ENCODE measurements around the gene MYO1E. TPM values are rescaled to one million over a fixed set of nuclear protein-coding genes. Genes with fewer than 3 reads are reported as not detected.

MYO1E gene
- total RNA-seq, 1 experiment from 2014 or later, result 83.6 TPM

DNA sequence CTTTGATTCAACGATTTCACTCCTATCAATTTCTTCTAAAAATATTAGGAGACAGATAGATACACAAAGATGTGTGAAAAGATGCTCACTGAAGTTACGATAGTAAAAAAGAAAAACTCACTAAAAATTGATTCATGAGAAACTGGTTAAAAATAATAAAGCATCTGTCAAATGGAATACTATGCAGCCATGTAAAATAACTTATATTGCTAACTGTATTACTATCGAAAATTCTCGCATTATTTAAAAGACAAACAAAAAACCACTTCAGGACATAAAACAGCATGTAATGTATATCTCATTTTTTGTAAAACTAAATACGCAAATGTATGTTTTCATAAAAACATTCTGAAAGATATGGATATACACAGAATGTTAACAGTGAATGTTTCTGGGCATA lies 199.5 kb downstream of the MYO1E start:
- ChIA-PET CTCF (no interaction called here), POLR2A (no interaction called here)
- Mint-ChIP-seq H3K4me3 (no peak overlapping the region), H3K27me3 (ENCODE audit: low read depth) (no peaks in the 10 kb centered on the region), H3K4me1 (peaks cover 8% of the 10 kb centered on the region), H3K9me3 (peaks cover 3% of the 10 kb centered on the region; the same call in 1 of the 2 replicates), H3K36me3 (peaks cover 30% of the 10 kb centered on the region), H3K27ac (no peak overlapping the region)
- DNase-seq (ENCODE audit: low spot score) (no peak), ATAC-seq (no peak)
- TF ChIP-seq ZNF263 (CRISPR knock-in tag; IDR thresholded peaks at IDR 0.05; ENCODE audit: low read depth), result no peak
- TF ChIP-seq USF2 (CRISPR knock-in tag; IDR thresholded peaks at IDR 0.05), result no peak

GRCh38 chr15:59172289-59172901 lies 200.3 kb downstream of the MYO1E start:
- Mint-ChIP-seq H3K27me3 (ENCODE audit: low read depth) (no peaks in the 10 kb centered on the region), H3K27ac (no peak overlapping the region), H3K4me1 (peaks cover 8% of the 10 kb centered on the region), H3K9me3 (peaks cover 3% of the 10 kb centered on the region; the same call in 1 of the 2 replicates), H3K4me3 (no peak overlapping the region), H3K36me3 (peaks cover 29% of the 10 kb centered on the region)
- ATAC-seq (no peak), DNase-seq (ENCODE audit: low spot score) (no peak)
- ChIA-PET CTCF (no interaction called here), POLR2A (no interaction called here)
- TF ChIP-seq PRRX2 (CRISPR knock-in tag; IDR thresholded peaks at IDR 0.05) (no peak), GABPB1 (CRISPR knock-in tag; IDR thresholded peaks at IDR 0.05) (no peak), ZNF671 (CRISPR knock-in tag; IDR thresholded peaks at IDR 0.05) (no peak), ZNF396 (CRISPR knock-in tag; IDR thresholded peaks at IDR 0.05; ENCODE audit: borderline replicate concordance) (no peak), SMAD3 (CRISPR knock-in tag; IDR thresholded peaks at IDR 0.05; ENCODE audit: borderline replicate concordance) (no peak), ZSCAN18 (CRISPR knock-in tag; IDR thresholded peaks at IDR 0.05) (no peak), ZNF263 (CRISPR knock-in tag; IDR thresholded peaks at IDR 0.05; ENCODE audit: low read depth) (no peak)
- TF ChIP-seq, protein P1, sequence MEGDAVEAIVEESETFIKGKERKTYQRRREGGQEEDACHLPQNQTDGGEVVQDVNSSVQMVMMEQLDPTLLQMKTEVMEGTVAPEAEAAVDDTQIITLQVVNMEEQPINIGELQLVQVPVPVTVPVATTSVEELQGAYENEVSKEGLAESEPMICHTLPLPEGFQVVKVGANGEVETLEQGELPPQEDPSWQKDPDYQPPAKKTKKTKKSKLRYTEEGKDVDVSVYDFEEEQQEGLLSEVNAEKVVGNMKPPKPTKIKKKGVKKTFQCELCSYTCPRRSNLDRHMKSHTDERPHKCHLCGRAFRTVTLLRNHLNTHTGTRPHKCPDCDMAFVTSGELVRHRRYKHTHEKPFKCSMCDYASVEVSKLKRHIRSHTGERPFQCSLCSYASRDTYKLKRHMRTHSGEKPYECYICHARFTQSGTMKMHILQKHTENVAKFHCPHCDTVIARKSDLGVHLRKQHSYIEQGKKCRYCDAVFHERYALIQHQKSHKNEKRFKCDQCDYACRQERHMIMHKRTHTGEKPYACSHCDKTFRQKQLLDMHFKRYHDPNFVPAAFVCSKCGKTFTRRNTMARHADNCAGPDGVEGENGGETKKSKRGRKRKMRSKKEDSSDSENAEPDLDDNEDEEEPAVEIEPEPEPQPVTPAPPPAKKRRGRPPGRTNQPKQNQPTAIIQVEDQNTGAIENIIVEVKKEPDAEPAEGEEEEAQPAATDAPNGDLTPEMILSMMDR (IDR thresholded peaks at IDR 0.05), result 0 out of 2 replicates have a peak, but pooled peaks have one; percentile 31

DNA sequence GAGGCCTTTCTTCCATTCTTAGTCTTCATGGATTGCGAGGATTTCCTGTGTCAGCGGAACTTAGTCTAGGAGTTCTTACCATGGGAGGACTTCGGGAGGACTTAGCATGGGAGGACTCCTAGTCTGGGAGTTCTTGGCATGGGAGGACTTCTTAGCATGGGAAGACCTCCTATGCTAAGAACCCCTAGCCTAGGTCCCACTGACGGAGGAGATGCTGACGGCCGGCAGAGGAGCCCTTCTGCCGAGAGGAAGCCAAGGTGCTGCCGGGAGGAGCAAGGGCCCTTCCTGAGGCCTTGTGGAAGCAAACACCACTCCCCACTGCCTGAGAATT lies 201.6 kb downstream of the MYO1E start:
- ATAC-seq, result no peak
- no peak for DNase-seq (ENCODE audit: low spot score)
- Mint-ChIP-seq H3K4me3 (no peak overlapping the region), H3K27ac (no peak overlapping the region), H3K9me3 (peaks cover 3% of the 10 kb centered on the region; the same call in 1 of the 2 replicates), H3K4me1 (peaks cover 17% of the 10 kb centered on the region), H3K27me3 (ENCODE audit: low read depth) (no peaks in the 10 kb centered on the region), H3K36me3 (peaks cover 28% of the 10 kb centered on the region)
- CTCF ChIA-PET, result interaction anchor here (1.6 to 2.2 kb wide), 4 partner anchors 76 to 358 kb away, joined by 5 to 15 read pairs (median 10); no protein-coding TSS in a partner anchor
- POLR2A ChIA-PET, result no interaction called here
- TF ChIP-seq ATF1 (CRISPR knock-in tag; IDR thresholded peaks at IDR 0.05) (no peak), GABPB1 (CRISPR knock-in tag; IDR thresholded peaks at IDR 0.05) (no peak), ZNF138 (CRISPR knock-in tag; conservative IDR thresholded peaks at IDR 0.05) (no peak), MYBL2 (CRISPR knock-in tag; IDR thresholded peaks at IDR 0.05) (no peak), ZNF281 (CRISPR knock-in tag; IDR thresholded peaks at IDR 0.05) (no peak), SMAD4 (CRISPR knock-in tag; IDR thresholded peaks at IDR 0.05) (no peak), ZNF263 (CRISPR knock-in tag; IDR thresholded peaks at IDR 0.05; ENCODE audit: low read depth) (no peak), OVOL2 (CRISPR knock-in tag; IDR thresholded peaks at IDR 0.05; ENCODE audit: borderline replicate concordance) (no peak)
- TF ChIP-seq, protein P2, sequence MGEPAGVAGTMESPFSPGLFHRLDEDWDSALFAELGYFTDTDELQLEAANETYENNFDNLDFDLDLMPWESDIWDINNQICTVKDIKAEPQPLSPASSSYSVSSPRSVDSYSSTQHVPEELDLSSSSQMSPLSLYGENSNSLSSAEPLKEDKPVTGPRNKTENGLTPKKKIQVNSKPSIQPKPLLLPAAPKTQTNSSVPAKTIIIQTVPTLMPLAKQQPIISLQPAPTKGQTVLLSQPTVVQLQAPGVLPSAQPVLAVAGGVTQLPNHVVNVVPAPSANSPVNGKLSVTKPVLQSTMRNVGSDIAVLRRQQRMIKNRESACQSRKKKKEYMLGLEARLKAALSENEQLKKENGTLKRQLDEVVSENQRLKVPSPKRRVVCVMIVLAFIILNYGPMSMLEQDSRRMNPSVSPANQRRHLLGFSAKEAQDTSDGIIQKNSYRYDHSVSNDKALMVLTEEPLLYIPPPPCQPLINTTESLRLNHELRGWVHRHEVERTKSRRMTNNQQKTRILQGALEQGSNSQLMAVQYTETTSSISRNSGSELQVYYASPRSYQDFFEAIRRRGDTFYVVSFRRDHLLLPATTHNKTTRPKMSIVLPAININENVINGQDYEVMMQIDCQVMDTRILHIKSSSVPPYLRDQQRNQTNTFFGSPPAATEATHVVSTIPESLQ (CRISPR knock-in tag; IDR thresholded peaks at IDR 0.05), result no peak
- TF ChIP-seq, protein P3, sequence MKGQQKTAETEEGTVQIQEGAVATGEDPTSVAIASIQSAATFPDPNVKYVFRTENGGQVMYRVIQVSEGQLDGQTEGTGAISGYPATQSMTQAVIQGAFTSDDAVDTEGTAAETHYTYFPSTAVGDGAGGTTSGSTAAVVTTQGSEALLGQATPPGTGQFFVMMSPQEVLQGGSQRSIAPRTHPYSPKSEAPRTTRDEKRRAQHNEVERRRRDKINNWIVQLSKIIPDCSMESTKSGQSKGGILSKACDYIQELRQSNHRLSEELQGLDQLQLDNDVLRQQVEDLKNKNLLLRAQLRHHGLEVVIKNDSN (CRISPR knock-in tag; IDR thresholded peaks at IDR 0.05), result no peak
